ENCODE measurements around the gene OR2J2. TPM values are rescaled to one million over a fixed set of nuclear protein-coding genes. Genes with fewer than 3 reads are reported as not detected.

Gene OR2J2
- total and polyA plus RNA-seq, 2 donors from 2014 or later: not detected

Other genes starting within 250 kb of the OR2J2 start
- gene TRIM27, start 246.9 kb upstream of the OR2J2 start, total RNA-seq: 47.7 TPM
- gene TRIM27, start 246.9 kb upstream of the OR2J2 start, polyA plus RNA-seq (ENCODE audit: insufficient read depth, low read depth, low replicate concordance): 33.9 TPM
- 1.6 TPM for gene ZNF311, start 165.6 kb upstream of the OR2J2 start, total RNA-seq
- gene ZNF311, start 165.6 kb upstream of the OR2J2 start, polyA plus RNA-seq (ENCODE audit: insufficient read depth, low read depth, low replicate concordance): 0.77 TPM
- gene OR2W1, start 125.7 kb upstream of the OR2J2 start, total RNA-seq: not detected
- gene OR2W1, start 125.7 kb upstream of the OR2J2 start, polyA plus RNA-seq (ENCODE audit: insufficient read depth, low read depth, low replicate concordance): not detected
- gene OR2B3, start 83.6 kb upstream of the OR2J2 start, total RNA-seq: not detected
- gene OR2B3, start 83.6 kb upstream of the OR2J2 start, polyA plus RNA-seq (ENCODE audit: insufficient read depth, low read depth, low replicate concordance): not detected
- not detected for gene OR2J1, start 71.4 kb upstream of the OR2J2 start, total RNA-seq
- gene OR2J1, start 71.4 kb upstream of the OR2J2 start, polyA plus RNA-seq (ENCODE audit: insufficient read depth, low read depth, low replicate concordance): not detected
- not detected for gene OR2J3, start 62.8 kb upstream of the OR2J2 start, total RNA-seq
- gene OR2J3, start 62.8 kb upstream of the OR2J2 start, polyA plus RNA-seq (ENCODE audit: insufficient read depth, low read depth, low replicate concordance): not detected
- gene OR14J1, start 130.8 kb downstream of the OR2J2 start, total RNA-seq: not detected
- gene OR14J1, start 130.8 kb downstream of the OR2J2 start, polyA plus RNA-seq (ENCODE audit: insufficient read depth, low read depth, low replicate concordance): not detected
- not detected for gene OR5V1, start 198.0 kb downstream of the OR2J2 start, total RNA-seq
- not detected for gene OR5V1, start 198.0 kb downstream of the OR2J2 start, polyA plus RNA-seq (ENCODE audit: insufficient read depth, low read depth, low replicate concordance)
- not detected for gene OR12D3, start 204.4 kb downstream of the OR2J2 start, total RNA-seq
- gene OR12D3, start 204.4 kb downstream of the OR2J2 start, polyA plus RNA-seq (ENCODE audit: insufficient read depth, low read depth, low replicate concordance): not detected
- gene OR12D2, start 224.7 kb downstream of the OR2J2 start, total RNA-seq: not detected
- gene OR12D2, start 224.7 kb downstream of the OR2J2 start, polyA plus RNA-seq (ENCODE audit: insufficient read depth, low read depth, low replicate concordance): not detected
- not detected for gene OR12D1, start 244.0 kb downstream of the OR2J2 start, total RNA-seq
- not detected for gene OR12D1, start 244.0 kb downstream of the OR2J2 start, polyA plus RNA-seq (ENCODE audit: insufficient read depth, low read depth, low replicate concordance)